Inferior parietal cortex (tissue), 1 donor: Measurements from ENCODE around the gene TRAM2.
A peak's percentile ranks its signal among the peaks of the same experiment; 100 is the strongest.

ENCODE experiments used
- DNase-seq: peaks from one replicate; pipeline ENCODE4 v3.0.0-alpha.2; 2016; ENCODE audit errors: extremely low spot score

TRAM2 gene, protein sequence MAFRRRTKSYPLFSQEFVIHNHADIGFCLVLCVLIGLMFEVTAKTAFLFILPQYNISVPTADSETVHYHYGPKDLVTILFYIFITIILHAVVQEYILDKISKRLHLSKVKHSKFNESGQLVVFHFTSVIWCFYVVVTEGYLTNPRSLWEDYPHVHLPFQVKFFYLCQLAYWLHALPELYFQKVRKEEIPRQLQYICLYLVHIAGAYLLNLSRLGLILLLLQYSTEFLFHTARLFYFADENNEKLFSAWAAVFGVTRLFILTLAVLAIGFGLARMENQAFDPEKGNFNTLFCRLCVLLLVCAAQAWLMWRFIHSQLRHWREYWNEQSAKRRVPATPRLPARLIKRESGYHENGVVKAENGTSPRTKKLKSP

DNA sequence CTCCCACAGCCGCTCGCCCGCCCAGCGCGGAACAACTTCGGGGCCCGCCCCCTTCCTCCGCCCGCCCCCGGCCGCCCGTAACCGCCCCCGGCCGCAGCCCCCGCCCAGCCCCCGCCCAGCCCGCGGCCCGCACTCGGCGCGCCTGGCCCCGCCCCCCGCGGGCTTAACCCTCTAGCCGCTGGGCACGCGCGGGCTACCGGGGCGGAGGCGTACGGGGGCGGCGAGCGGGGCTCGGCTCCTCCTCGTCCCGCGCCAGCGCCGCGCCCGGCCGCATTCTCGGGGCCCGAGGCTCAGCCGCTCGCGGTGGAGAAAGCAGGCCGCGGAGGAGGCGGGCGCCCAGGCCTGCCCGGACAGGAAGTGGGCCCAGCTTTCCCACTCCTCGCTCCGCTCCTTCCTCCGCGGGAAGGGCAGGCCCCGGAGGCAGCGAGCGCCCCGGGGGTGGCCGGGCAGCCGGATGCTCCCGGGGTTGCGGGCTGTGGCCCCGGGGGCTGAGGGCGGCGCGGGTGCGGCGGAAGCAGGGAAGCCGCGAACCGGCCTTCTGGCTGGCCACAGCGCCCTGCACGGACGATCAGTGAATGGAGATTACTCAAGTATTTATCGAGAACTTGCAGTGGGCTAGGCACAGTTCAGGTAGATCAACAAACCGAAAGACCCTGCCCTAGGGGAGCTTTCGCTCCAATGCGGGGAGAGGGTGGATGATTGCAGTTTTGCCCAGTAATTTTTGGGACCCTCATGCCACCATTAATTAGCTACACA lies at the start of gene TRAM2:
TSS of gene TRAM2 (minus strand) at position 39 of the 756 bp plus-strand sequence. CDS start 145 bp downstream, outside the sequence.
- DNase-seq, result peak; percentile 61

DNA sequence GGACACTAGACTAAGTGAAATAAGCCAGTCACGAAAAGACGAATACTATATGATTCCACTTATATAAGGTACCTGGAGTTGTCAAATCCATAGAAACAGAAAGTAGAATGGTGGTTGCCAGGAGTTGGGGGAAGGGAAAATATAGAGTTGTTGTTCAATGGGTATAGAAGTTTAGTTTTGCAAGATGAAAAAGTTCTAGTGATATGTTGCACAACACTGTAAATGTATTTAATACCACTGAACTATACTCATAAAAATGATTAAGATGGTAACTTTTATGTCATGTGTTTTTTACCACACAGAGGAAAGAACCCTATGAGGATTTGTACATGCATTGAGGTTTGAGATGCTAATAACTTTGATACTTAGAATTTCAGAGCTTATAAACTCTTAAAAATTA lies 46.0 kb upstream of the TRAM2 start:
- DNase-seq, result no peak

GRCh38 chr6:52621631-52622030 lies 44.8 kb upstream of the TRAM2 start:
- DNase-seq, result no peak

DNA sequence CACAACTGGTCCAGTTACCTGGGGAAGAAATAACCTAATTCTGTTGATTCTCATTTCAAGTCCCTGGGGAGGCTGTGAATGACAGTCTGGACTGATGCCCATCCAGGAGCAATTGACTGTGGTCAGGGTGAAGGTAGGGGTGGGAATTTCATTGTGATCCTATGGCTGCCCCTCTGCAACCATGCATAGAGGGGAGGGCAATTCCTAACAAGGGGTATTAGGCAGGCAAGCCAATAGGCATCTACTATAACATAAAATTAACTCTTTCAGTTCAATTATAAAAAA lies 44.0 kb upstream of the TRAM2 start:
- no peak for DNase-seq

DNA sequence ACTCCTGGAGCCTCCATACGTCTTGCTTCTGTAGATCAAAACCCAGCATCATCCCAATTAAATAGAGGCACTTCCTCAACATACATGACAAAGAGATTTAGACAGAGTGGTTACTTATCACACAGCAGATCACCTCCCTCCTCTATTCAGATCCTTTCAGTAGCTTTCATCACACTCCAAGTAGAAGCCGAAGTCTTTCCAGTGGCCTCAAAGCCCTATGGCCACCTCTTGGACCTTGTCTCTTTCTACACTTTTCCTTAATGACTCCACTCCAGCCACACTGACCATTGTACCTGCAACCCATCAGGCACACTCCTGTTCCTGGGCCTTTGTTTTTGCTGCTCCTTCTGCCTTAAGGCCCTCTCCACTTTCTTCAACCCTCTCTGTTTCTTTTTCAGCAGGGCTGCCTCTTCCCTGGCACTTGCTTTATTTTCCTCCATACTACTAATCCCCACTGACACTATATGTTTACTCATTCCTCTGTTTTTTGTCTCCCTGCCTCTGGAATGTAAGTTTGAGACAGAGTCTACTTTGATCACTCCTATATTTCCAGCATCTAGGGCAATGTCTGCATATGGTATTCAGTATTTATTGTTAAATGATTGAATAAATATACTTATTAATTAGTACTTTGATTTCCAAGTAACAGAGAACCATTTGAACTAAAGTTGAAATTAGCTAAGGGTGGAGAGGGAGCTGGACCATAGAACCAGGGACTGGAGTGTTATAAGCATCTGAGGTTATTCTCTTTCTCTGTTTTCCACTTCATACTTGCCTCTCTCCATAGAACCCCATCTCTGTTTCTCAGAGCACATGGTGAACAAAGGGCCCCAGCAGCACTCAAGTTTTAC lies 43.4 kb upstream of the TRAM2 start:
- no peak for DNase-seq

DNA sequence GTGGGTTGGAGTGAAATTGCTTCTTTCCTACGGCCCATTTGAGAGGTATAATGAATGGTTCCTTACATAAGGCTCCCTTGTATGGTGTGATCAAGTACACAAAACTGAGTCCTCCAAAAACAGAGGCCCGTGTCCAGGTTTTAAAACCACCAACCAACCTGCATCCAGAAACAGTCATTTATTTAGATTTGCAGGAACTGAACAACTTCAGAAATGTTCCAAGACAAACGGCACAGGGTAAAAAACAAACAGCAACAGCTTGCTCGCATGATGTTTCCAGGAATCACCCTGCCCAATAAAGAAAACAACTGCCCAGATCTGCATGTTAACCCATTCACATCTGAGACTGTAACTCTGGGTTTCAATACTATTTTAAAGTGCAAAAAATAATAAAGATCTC lies 40.2 kb upstream of the TRAM2 start:
- DNase-seq, result no peak

DNA sequence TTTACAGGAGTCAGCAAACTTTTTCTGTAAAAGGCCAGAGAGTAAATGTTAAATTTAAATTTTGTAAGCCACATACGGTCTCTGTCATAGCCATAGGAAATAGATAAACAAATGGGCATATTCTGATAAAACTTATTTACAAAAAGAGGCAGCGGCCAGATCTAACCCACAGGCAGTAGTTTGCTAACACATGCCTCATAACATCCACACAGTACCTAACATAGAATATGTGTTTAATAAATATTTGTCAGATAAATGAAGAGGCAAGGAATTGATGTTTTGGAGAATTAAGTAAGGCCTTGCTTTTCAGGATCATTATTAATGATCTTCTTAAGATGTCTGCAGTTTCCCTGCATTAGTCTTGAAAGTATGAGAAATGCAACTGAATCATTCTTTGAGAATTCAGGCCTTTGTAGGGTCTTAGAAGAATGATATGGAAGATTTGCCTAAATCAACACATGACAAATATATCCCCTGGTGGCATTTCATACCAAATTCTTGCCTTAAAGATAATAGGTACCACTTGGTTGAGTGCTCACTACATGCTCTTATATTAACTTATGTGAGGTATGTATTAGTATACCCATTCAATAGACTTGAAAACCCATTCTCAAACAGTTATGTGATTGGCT lies 39.3 kb upstream of the TRAM2 start:
- DNase-seq, result no peak

DNA sequence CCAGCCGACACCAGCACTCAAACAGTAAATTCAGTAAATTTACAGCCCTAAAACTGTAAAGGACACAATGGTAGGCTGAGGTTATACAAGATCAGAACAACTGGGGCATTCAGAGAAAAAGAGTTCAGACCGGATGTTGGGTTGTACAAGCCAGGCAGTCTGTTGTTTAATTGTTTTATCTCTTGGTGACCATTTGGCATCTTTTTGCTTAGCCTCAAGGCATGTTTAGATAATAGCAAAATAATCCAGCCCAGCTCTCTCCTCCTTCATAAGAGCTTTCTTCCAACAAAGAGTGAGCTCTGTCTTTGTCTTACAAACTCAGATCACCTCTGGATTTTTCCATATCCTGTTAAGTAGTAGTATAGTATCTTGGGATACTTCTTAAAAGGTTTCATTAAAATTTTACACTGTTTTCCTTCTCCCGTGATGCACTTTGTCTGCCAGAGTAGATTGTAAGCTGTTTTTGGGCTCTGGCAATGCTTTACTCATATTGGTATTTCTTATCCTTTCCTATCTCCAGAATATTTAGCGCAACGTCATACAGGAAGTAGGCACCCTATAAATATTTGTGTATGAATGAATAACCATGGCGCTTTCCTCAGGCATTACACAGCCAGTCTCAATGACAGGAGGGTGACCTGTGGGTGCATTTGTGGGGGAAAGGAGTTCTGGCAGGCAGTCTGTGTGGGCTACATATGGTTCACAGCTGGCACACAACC lies 35.6 kb upstream of the TRAM2 start:
- no peak for DNase-seq

- no peak for DNase-seq
These were observed 35.0 kb upstream of the TRAM2 start for GRCh38 chr6:52611833-52612232.

DNA sequence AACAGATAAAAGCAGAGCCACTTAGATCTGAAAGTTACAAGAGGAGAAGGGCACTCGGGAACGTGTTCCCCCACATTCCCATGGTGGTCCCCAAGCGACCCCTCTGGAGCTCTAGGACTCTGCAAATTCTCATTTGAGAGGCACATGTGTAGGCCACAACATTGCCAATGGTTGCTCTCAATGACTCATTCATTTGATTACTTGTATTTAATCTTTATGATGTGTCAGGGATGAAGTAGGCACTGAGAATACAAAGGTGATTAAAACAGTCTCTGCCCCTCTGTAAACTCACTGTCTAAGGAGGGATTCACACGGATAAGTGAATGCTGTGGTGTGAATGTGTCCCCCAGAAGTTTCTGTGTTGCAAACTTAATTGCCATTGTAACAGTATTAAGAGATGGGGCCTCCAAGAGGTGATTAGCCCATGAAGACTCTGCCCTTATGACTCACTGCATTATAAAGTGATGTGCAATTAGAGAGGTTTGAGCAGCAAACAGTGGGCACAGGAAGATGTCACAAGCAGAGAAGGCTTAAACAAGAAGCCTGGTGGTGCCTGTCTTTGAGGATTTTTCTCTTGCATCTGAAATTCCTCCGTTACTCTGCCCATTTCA lies 34.0 kb upstream of the TRAM2 start:
- no peak for DNase-seq

DNA sequence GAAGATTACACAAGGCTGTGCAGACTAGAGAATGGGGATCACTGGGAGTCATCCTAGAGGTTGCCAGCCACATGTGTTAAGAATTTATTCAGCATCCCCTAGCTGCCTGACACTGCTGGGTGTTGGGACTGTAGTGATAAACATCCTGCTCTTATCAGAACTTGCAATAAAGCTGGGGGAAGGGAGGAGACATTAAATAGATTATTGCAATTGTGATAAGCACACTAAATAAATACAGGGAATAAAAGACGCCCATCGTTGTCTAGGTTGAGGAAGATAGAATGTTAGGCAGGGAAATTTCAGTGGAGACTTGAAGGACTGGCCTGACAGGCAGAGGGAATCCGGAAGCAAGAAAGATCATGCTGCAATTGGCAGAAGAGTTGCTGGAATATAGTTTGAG lies 33.2 kb upstream of the TRAM2 start:
- DNase-seq, result no peak

- DNase-seq, result no peak
These were observed 28.8 kb upstream of the TRAM2 start for GRCh38 chr6:52605610-52606185.

DNA sequence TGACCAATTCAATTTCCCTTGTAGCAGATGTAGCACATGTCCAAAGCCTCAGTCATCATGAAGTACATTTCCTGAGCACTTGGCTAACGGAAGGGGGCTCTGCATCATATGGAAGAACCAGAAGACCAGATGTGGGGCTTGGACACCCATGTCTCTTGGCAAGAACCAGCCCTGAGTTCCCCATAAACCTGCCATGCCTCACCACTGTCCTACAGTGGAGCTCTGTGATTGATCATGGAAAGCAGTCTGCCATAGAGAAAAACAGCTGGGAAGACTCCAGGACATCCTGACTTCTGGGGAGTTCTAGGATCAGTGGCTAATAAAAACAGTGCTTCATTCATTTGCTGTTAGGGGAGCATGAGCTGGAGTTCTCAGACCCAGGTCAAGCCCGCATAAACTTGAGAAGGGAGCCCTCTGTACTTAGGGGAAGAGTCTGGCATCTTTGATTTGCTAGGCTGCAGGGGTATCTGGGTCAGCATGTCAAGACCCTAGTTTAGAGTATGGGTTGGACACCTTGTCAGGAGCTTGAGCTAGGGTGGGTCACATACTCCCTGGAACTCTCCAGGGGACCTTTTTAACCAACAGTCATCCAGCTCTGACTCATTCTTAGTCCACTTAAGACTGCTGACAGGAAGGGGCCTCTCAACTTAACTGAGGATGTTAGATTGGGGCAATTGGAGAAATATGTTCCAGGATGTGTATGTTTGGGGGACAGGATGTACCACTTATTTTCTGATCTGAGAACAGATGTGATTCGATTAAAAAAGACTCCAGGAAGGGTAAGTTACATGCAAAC lies 26.3 kb upstream of the TRAM2 start:
- DNase-seq, result no peak

- DNase-seq, result no peak
These were observed 21.9 kb upstream of the TRAM2 start for GRCh38 chr6:52598824-52599190.

GRCh38 chr6:52598123-52598823 lies 21.4 kb upstream of the TRAM2 start:
- DNase-seq, result peak; percentile 69

DNA sequence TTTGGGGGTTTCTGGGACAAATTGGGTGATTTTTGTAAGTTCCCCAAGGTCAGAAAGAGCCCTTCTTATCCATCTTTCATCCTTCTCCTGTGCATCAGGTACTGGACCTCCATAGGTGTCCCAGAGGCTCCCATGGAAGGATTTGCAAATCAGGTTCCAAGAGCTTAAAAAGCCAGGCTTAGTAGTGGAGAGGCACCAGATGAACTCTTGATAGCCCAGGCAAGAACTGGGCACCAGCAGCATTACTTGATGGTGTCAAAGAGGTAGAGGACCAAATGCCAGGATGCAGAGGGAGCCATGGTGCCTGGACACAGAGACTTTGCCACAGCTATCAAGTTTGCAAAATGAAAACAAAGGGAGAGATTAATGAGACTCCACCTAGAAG lies 20.9 kb upstream of the TRAM2 start:
- DNase-seq, result no peak

GRCh38 chr6:52596371-52597028 lies 19.6 kb upstream of the TRAM2 start:
- DNase-seq, result no peak

DNA sequence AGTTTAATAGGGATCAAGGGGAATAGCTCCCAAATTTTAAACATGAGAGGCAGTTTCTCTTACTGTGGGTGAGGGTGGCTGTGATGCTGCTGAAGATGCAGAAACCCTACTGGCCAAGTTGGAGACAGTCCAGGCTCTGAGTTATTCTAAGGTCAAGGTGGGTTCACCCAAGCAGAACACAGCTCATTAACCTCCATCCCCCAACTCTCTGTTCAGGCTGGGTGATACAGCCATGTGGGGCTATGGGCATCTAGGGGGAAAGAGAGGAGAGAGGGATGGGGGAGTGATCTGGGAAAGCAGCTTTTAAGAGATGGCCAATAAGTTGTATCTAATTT lies 18.9 kb upstream of the TRAM2 start:
- DNase-seq, result no peak
